ENCODE results near the gene CLPSL1.

The CLPSL1 gene

GRCh38 chr6:35796236-35796635 lies 15.4 kb downstream of the CLPSL1 start:
- no peaks in the 10 kb centered on the region for H3K79me2 ChIP-seq (ENCODE audit: insufficient read depth, low read length)
- TF ChIP-seq, protein P1, sequence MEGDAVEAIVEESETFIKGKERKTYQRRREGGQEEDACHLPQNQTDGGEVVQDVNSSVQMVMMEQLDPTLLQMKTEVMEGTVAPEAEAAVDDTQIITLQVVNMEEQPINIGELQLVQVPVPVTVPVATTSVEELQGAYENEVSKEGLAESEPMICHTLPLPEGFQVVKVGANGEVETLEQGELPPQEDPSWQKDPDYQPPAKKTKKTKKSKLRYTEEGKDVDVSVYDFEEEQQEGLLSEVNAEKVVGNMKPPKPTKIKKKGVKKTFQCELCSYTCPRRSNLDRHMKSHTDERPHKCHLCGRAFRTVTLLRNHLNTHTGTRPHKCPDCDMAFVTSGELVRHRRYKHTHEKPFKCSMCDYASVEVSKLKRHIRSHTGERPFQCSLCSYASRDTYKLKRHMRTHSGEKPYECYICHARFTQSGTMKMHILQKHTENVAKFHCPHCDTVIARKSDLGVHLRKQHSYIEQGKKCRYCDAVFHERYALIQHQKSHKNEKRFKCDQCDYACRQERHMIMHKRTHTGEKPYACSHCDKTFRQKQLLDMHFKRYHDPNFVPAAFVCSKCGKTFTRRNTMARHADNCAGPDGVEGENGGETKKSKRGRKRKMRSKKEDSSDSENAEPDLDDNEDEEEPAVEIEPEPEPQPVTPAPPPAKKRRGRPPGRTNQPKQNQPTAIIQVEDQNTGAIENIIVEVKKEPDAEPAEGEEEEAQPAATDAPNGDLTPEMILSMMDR (IDR thresholded peaks at IDR 0.05; ENCODE audit: insufficient read depth, low read length, poor library complexity, severe bottlenecking), result no peak
- no peak for TF ChIP-seq EZH2phosphoT487 (conservative IDR thresholded peaks at IDR 0.05; ENCODE audit: low read length)
- no peaks in the 10 kb centered on the region for H4K20me1 ChIP-seq (ENCODE audit: low read depth, low read length)
- H3K27me3 ChIP-seq (ENCODE audit: low read length), result no peaks in the 10 kb centered on the region
- H3K27ac ChIP-seq (ENCODE audit: low read depth, low read length), result no peak overlapping the region
- no peak overlapping the region for H3K4me3 ChIP-seq (ENCODE audit: insufficient read depth, low read length, poor library complexity, severe bottlenecking)
- H3K9ac ChIP-seq (ENCODE audit: low read length), result no peak overlapping the region
- H3K9me2 ChIP-seq (replicated peaks; ENCODE audit: insufficient read depth, low read length), result no peaks in the 10 kb centered on the region
- H3F3A ChIP-seq (ENCODE audit: insufficient read depth), result no peaks in the 10 kb centered on the region
- H3K4me2 ChIP-seq (ENCODE audit: low read depth, low read length, poor library complexity, severe bottlenecking), result no peak overlapping the region
- H3K9me3 ChIP-seq (ENCODE audit: insufficient read depth, low read length), result no peaks in the 10 kb centered on the region
- no peak overlapping the region for H2AFZ ChIP-seq (ENCODE audit: low read depth, low read length, severe bottlenecking)
- no peaks in the 10 kb centered on the region for H3K36me3 ChIP-seq (ENCODE audit: low read length)

GRCh38 chr6:35797837-35798526 lies 17.2 kb downstream of the CLPSL1 start:
- Histone ChIP-seq H3K9ac (ENCODE audit: low read length) (no peak overlapping the region), H3K27me3 (ENCODE audit: low read length) (no peaks in the 10 kb centered on the region), H3K4me2 (ENCODE audit: low read depth, low read length, poor library complexity, severe bottlenecking) (no peak overlapping the region), H4K20me1 (ENCODE audit: low read depth, low read length) (no peaks in the 10 kb centered on the region), H2AFZ (ENCODE audit: low read depth, low read length, severe bottlenecking) (no peak overlapping the region), H3K4me3 (ENCODE audit: insufficient read depth, low read length, poor library complexity, severe bottlenecking) (no peak overlapping the region), H3F3A (ENCODE audit: insufficient read depth) (no peaks in the 10 kb centered on the region), H3K27ac (ENCODE audit: low read depth, low read length) (no peak overlapping the region), H3K36me3 (ENCODE audit: low read length) (no peaks in the 10 kb centered on the region), H3K79me2 (ENCODE audit: insufficient read depth, low read length) (no peaks in the 10 kb centered on the region), H3K9me3 (ENCODE audit: insufficient read depth, low read length) (no peaks in the 10 kb centered on the region), H3K9me2 (replicated peaks; ENCODE audit: insufficient read depth, low read length) (no peaks in the 10 kb centered on the region)
- no peak for TF ChIP-seq EZH2phosphoT487 (conservative IDR thresholded peaks at IDR 0.05; ENCODE audit: low read length)
- TF ChIP-seq, protein P1 (IDR thresholded peaks at IDR 0.05; ENCODE audit: insufficient read depth, low read length, poor library complexity, severe bottlenecking), result no peak

GRCh38 chr6:35798706-35799105 lies 17.9 kb downstream of the CLPSL1 start:
- H3K4me2 ChIP-seq (ENCODE audit: low read depth, low read length, poor library complexity, severe bottlenecking), result no peak overlapping the region

More at GRCh38 chr6:35798706-35799105, 17.9 kb downstream of the CLPSL1 start:
- H3K9ac ChIP-seq (ENCODE audit: low read length), result no peak overlapping the region
- no peaks in the 10 kb centered on the region for H4K20me1 ChIP-seq (ENCODE audit: low read depth, low read length)
- no peaks in the 10 kb centered on the region for H3F3A ChIP-seq (ENCODE audit: insufficient read depth)
- H3K27me3 ChIP-seq (ENCODE audit: low read length), result no peaks in the 10 kb centered on the region
- no peaks in the 10 kb centered on the region for H3K79me2 ChIP-seq (ENCODE audit: insufficient read depth, low read length)
- H3K27ac ChIP-seq (ENCODE audit: low read depth, low read length), result no peak overlapping the region
- no peak overlapping the region for H3K4me3 ChIP-seq (ENCODE audit: insufficient read depth, low read length, poor library complexity, severe bottlenecking)
- H3K9me2 ChIP-seq (replicated peaks; ENCODE audit: insufficient read depth, low read length), result no peaks in the 10 kb centered on the region
- TF ChIP-seq EZH2phosphoT487 (conservative IDR thresholded peaks at IDR 0.05; ENCODE audit: low read length), result no peak
- TF ChIP-seq, protein P1 (IDR thresholded peaks at IDR 0.05; ENCODE audit: insufficient read depth, low read length, poor library complexity, severe bottlenecking), result no peak
- no peaks in the 10 kb centered on the region for H3K9me3 ChIP-seq (ENCODE audit: insufficient read depth, low read length)
- H2AFZ ChIP-seq (ENCODE audit: low read depth, low read length, severe bottlenecking), result no peak overlapping the region
- no peaks in the 10 kb centered on the region for H3K36me3 ChIP-seq (ENCODE audit: low read length)
